ENCODE data around the gene ACSL6.

The ACSL6 gene

DNA sequence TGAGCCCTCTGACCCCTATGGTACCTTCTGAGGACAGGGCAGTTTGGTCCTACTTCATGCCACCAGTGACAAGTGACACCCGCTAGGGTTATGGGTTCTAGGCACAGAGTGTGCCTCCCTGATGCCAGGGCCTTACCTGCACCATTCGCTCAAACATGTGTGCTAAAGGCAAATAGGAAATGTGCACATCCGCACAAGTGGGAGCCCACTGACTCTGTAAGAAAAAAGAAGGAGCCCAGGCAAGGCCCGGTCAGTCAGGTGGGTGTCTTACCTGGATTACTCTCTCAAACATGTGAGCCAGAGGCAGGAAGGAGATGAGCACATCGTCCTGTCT, 36.9 kb downstream of the ACSL6 start:
- DNase-seq = no peak

DNA sequence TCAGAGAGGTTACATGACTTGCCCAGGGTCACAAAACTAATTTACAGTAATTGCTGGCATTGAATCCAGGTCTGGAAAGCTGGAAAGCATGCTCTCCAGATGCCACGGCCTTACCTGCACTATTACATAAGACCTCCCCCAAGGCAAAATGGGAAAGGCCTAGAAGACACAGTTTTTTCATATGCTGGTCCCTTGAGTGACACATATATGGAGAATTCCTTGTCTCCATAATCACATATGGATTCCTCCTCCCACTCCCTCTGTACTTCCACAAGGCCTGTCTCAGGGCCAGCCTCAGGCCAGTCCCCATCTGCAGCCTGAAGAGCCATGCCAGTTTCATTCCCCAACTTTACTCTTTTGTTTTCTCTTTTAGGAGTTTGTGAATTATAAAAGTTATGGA, 37.4 kb downstream of the ACSL6 start:
- no peak for DNase-seq

GRCh38 chr5:131973089-131973712, 38.3 kb downstream of the ACSL6 start:
- DNase-seq = no peak

DNA sequence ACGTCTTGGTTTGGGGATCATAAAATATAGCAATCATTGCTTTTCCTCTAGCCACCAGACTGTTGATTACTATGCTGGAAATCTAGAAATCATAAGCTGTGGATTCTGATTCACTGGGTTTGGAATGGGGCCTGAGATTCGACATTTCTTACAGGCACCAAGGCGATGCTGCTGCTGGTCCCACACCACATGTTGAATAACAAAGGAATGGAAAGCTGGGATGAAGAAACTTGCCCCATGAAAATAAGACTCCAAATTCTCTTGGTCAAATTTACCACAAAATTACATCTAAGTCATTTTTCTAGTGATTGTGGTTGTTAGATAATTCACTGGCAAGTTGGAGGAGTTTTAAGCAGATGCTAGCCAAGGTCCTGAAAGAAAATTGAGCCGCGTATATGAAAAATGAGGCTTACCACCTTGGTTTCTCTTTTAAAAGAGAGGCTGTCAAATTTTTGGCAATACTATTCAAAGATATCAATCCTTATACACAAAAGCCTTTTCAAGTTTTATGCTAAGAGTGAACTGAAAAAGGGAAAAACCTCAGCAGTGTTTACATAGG, 43.0 kb downstream of the ACSL6 start:
- no peak for DNase-seq

DNA sequence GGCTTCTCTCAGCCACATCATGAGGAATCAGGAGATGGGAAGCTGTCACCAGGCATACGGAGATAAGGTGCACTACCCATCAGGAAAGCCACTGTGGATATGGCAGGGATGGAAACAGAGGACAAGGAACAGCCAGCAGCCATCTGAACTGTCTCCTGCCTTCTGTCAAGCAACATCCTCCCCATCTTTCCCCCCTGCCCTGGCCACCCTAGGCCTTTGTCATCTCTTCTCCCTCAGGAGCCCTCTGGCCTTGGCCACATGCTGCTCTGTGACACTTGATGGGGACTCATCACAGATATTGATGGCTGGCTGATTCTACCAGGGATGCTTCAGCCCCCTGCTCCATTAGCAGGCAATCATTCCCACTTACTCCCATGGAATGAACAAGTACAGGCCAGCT, 44.9 kb downstream of the ACSL6 start:
- DNase-seq = no peak

DNA sequence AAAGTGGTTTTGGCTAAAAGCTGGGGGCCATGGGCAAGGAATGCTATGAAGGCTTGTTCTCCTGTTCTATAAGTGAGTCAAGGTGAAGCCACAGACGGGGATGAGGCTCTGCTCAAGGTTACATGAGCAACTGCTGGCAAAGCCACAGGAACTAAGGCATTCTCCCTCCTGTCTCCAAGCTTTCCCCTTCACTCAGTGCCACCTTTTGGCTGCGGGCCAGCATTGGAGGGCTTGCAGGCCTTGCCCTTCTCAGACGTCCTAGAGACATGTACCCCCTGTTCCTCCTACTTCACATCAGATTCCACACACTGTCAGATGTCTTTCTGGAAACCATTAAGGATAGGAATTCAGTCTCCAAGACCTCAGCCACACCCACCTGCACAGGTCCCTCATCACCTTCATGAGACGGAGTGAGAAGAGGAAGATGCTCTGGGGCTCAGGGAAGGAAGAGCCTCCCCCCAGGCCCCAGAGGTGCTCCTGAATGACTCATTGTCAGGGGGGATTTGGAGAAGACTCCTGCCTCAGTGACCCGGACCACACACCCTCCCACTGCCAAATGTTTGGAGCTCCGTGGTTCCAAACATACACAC, 45.5 kb downstream of the ACSL6 start:
- no peak for DNase-seq

GRCh38 chr5:131959906-131960305, 51.6 kb downstream of the ACSL6 start:
- no peak for DNase-seq

- no peak for DNase-seq
Measured at GRCh38 chr5:131959136-131959535, 52.3 kb downstream of the ACSL6 start.

- no peak for DNase-seq
Measured at GRCh38 chr5:131957721-131958441, 53.6 kb downstream of the ACSL6 start.

DNA sequence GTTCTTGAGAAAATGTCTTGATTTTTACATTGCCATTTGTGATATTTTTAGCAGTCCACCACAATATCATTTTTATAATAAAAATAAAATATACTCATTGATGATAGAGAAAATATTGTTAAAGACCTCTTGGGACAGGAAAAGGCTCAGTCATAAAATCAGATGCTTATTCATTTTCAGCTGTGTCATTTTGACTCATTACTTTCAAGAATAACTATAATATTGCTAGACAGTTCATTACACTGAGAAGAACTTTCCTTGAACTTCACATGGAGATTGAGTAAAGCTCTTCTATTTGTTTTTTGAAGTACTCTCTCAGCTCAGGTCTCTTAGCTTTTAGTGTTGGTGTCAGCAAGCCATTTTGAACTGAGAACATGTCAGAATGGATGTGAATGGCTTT, 57.5 kb downstream of the ACSL6 start:
- DNase-seq = no peak

DNA sequence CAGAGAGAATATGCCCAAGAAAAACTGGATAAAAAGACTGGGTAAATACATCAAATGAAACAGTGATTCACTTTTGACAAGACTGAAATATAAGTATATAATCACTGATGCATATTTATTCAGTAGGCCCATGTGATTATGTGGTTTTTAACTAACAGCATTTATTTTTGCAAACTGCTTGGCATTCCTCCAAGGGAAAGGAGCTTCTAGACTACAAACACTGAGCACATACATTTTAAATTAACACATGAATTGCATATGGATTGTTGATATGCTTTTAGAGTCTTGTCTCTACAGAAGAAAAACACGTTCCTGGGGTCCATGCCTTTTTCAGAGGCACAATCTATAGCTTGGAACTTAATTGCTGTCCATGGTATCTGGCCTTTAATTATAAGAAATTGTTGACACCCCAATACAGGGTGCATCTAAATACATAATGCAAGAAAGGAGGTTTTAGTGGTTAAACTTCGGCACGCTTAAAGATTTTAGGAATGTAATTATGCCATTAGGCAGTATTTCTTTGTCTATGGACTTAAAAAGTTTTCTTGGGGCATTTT, 59.1 kb downstream of the ACSL6 start:
- DNase-seq = peak; percentile 7

DNA sequence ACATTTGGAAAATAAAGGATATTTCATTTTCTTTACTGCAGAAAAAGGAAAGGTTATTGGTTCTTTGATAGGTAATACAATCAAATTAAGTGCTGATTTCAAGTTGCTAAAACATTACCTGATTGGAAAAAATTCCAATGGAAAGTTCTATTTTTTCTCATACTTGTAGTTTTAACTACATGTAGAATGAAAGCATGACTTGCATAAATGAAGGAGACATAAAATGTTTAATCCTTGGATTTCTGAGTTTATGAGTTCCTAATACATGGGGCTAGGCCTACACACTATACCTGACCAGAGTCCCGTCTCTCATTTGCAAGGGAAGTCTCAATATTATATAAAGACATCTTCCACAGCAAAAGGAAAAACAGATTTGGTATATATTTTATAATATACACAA, 60.8 kb downstream of the ACSL6 start:
- no peak for DNase-seq

- no peak for DNase-seq
Measured at GRCh38 chr5:131947445-131947844, 64.0 kb downstream of the ACSL6 start.

- no peak for DNase-seq
Measured at GRCh38 chr5:131945551-131946168, 65.8 kb downstream of the ACSL6 start, which contains the start of gene MEIKIN. Gene MEIKIN, minus strand, starts transcription at chr5:131945663. Its CDS starts 158 bp downstream, at chr5:131945505.

GRCh38 chr5:131944702-131945550, 66.5 kb downstream of the ACSL6 start:
- DNase-seq = no peak

DNA sequence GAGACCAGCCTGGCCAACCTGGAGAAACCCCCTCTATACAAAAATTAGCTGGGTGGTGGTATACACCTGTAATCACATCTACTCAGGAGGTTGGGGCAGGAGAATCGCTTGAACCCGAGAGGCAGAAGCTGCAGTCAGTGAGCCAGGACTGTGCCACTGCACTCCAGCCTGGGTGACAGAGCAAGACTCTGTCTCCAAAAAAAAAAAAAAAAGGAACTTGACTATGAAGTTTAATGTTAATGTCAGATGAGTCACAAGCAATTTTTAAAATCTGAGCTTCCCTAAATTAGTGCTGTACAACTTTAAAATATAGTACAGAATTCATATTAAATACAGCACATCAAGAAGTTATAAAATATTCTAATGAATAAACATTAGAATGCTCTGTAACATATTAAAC, 67.5 kb downstream of the ACSL6 start:
- no peak for DNase-seq

DNA sequence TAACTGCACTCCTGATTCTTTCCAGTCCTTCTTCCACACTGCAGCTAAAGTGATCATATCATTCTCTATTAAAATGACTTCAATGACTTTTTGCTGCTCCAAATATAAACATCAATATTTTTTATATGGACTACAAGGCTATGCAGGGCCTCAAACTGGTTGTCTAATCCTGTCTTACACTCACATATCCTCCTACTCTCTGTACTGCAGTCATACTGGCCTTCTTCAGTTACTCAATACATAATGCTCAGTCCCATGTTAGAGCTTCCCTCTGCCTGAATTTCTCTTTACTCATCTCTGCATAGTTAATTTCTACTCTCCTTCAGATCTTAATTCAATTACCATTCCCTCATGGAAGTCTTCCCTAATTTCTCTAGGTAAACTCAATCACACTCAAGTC, 69.4 kb downstream of the ACSL6 start:
- no peak for DNase-seq

DNA sequence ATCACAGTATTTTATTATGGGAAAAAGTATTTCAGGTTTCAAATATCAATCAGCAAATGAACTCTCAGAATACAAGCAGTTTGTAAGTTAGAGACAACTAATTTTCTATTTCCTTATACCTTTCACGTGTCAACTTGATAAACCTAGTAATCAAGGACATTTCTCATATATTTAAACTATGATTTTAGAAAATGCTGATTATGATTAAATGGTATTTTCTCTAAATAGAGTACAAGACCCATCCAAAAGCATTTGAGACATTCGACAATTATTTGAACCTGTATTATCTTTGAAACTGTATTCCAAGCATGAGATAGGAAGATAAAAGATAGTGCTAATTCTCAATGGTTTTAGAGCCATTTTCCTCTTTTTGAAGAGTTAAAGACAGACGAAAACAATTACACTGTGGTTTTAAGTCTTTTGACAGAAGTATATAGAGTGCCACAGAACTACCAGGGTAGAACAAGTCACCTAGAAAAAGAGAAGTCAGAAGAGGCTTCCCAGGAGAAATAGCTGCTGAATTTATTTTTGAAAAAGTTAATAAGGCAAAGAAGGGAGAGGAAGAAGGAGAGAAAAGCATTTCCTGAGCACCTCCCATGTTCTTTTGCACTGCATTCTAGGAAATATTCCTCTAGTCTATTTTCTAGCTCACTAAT, 71.6 kb downstream of the ACSL6 start:
- no peak for DNase-seq

GRCh38 chr5:131932235-131932634, 79.2 kb downstream of the ACSL6 start:
- no peak for DNase-seq

DNA sequence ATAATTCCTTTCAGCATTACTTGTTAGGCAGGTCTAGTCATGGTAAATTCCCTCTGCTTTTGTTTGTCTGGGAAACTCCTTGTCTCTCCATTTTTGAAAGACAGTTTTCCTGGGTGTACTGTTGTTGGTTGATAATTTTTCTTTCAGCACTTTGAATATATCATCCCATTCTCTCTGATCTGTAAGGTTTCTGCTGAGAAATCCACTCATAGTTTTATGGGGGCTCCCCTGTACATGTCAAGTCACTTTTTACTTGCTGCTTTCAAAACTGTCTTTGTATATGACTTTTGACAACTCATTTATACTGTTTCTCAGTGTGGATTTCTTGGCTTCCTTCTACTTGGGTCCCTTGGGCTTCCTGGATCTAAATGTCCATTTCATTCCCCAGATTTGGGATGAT, 82.5 kb downstream of the ACSL6 start:
- no peak for DNase-seq

DNA sequence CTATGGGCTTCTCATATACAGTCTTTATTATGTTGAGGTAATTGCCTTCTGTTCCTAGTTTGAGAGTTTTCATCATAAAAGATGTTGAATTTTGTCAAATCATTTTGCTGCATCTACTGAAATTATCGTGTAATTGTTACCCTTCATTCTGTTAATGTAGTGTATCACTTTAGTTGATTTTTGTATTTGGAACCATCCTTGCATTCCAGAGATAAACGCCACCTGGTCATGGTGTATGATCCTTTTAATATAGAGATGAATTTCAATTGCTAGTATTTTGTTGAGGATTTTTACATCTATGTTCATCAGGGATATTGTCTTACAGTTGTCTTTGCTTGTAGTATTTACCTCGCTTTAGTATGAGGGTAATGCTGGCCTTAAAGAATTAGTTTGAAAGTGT, 85.3 kb downstream of the ACSL6 start:
- no peak for DNase-seq

GRCh38 chr5:131916481-131916880, 95.0 kb downstream of the ACSL6 start:
- DNase-seq = no peak

All from NCI-H1694 treated with DMSO at 0.1 percent for 48 hours (cell line).